ENCODE data around the gene TPBG.
"Not testable (repeated sequence)": the region's sequence is repeated elsewhere in the genome, so short reads cannot be mapped to it uniquely, and the experiment has no call there.

Gene TPBG

DNA sequence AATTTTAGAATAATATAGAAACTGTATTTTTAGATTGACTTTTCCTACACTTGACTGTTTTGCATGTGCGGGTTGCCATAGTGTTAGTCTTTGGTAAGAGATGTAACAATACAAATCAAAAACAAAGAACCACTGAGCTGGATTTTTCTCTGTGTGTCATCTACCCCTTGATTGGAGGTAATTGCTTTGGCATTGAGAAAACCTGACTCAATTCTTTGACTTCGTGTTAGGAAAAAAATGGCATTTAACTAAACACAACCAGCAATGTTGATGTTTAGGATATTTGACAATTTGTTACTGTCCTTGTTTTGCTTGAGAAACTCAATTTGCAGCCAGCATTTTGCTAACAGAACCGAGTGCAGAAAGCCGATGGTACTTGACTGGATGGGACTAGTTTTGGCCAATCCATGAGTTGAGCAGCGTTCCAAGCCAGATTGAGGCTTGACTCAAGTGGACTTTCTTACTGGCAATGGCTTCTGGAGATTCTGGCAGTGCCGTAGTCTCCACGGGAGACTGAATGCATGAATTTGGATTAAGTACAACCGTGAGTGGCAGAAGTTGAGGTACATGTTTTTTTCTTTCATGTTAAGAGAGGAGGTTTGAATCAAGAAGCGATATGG is 17.1 kb downstream of the TPBG start:
- DNase-seq, result no peak

DNA sequence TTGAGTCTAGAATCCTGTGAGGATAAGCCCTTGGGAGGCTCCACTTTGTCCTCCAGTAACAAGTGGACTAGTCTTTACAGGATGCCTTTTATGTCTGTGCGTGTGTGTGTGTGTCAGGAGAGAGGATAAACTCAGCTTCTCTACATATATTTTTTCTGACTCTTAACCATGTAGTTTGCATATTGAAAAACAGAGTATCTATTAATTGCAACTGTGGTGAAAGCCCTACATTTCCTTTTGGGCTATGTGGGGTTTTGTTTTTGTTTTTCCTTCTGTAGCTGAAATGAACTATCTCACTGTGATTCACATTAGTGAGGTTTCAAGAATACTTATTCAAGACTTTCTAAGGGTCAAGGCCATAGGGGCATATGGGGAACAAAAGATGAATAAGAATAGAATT is 17.7 kb downstream of the TPBG start:
- no peak for DNase-seq

DNA sequence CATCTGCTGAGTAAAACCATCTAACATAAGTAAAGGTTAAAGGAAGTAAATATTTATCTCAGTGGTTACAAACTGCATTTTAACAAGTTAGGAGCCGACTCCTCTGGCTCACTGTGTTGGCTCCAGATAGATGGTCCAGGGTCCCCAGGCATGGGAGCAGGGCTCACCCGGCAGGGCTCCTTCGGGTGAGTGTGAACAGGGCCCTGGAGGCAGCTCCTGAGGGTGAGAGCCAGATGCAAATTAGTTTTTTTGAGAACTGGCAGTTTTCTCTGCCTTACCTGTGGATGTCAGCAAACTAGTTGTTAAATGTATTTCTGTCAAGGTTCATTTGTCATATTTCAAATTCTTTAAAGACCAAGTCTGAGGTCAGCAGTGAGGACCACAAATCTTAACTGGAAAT is 21.5 kb downstream of the TPBG start:
- DNase-seq, result no peak

DNA sequence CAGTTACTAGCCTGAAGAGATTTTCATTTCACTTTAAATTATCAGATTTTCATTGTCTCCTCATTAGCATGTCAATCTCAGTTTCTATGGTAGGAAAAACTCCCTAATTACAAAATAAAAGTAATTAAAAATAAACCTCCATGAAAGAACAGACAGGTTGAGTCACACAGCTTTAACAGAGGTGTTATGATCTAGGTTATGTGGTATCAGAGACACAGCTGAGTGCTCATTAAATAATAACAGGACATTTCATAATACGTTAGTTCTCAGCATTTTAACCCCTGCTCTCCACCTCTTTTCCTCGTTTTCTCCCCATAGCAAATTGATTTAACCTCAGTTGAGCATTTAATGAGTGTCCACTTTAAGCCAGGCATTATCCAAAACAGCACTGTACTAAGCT is 21.9 kb downstream of the TPBG start:
- no peak for DNase-seq

DNA sequence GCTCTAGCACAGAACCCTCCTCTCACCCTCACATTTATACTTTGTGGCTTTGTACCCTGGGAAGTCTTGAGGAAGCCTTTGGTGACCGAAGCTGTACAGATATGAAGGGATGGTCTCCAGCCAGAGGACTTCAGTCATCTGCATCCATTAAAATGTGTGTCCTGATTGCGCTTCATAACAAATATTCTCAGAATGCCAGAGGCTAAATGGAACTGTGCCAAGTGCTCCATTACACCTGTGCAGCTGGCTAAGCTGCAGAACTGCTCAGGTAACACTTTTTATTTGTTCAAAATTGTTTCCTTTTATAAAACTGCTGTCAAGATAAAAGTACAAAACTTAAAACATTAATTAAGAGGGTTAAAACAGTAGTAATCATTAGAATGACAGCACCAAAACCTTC is 22.3 kb downstream of the TPBG start:
- no peak for DNase-seq

DNA sequence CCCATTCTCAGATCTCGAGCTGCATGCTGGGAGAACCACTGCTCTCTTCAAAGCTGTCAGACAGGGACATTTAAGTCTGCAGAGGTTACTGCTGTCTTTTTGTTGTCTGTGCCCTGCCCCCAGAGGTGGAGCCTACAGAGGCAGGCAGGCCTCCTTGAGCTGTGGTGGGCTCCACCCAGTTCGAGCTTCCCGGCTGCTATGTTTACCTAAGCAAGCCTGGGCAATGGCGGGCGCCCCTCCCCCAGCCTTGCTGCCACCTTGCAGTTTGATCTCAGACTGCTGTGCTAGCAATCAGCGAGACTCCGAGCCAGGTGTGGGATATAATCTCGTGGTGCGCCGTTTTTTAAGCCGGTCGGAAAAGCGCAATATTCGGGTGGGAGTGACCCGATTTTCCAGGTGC is 31.2 kb downstream of the TPBG start:
- not testable (repeated sequence) for DNase-seq

DNA sequence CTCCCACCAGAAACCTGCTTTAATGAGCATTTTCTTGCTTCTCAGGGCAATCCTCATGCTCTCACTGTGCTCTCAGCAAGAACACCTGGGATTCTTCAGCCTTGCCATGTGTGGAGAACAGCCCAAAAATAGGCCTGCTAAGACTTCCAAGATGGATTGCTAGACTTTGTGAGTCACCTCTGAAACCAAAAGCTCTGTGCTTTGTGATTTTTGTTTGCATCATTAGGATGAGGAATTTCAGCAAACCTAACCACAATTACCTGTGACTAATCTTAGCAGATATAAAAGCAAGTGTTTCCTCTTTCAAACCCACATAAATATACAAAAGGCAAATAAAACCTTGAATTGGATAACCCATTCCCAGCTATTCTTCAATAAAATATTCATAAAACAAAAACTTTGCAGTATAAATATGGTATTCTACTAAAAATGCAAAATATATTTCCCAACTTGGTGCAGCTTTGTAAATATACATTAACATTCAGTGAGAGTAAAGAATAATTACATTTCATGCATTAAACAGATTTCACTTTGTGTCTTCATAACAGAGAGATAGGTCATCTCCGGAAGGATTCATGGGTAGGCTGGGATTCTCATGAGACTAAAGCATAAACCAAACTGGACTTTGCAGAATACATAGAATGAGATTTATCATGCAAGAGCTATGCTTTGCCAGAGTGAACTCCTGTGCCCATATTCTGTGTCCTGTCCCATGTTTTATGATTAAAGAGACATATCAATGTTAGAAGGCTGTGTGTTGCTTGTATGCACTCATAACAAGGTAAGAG is 33.5 kb downstream of the TPBG start:
- no peak for DNase-seq

DNA sequence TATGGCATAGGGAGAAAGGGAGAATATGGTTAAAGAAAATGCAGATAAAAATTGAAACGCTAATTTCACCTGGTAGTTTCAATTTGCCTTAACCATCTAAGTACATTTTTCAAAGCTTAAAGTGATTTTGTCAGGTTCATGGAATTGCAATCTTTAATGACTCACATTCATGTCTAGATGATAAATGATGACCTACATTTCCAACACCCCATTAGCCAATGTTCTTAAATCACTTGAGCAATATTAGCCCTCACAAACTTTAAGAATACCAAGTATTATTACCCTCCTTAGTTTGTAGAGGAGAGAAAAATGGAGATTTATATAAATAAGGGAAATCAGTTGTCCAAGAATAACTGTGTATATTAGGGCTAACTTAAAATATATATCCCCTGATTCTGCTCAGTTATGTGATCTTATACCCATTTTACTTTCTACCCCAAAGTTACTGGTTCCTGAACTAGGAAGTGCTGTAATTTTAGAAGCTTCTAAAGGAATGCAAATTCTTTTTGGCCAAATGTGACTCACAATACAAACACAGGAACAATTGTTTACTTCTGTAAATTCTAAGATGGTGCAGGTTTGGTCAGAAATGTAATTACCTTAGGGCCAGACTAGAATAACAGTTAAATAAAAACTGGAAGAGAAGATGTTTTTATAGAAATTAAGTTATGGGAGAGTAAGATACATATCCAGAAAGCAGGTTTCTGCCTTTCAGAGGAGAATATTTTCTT is 34.5 kb downstream of the TPBG start:
- DNase-seq, result no peak

DNA sequence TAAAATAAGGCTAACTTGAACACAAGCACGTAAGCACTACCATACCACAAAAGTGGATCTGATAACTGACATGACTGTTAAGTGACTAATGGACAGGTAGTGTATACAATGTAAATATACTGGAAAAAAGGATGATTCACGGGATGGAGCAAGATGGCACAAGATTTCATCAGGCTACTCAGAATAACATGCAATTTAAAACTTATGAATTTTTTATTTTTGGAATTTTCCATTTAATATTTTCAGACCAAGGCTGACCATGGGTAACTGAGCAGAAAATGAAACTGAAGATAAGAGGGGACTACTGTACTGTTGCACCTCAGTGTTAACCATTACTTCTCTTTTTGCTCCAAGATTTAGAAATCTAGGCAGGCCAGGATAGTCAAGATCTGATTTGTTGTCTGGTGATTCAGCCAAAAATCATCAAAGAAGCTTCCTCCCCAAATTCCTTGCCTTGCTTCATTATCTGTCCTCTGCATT is 45.4 kb downstream of the TPBG start:
- DNase-seq, result no peak

DNA sequence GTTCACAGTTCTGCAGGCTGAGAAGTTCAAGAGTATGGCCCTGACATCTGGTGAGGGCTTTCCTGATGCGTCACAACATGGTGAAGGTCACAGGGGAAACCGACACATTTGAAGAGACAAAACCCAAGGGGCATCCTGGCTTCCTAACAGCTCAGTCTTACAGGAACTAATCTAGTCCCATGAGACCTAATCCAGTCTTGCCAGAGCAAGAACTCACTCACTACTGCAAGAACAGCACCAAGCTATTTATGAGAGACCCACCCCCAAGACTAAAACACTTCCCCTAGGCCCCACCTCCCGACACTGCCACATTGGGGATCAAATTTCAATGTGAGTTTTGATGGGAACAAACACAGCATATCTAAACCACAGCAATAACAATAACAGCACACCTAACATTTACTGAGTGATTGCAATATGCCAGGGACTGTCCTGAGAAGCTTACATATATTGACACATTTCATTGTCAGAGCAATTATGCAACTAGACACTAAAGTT is 46.6 kb downstream of the TPBG start:
- DNase-seq, result no peak

DNA sequence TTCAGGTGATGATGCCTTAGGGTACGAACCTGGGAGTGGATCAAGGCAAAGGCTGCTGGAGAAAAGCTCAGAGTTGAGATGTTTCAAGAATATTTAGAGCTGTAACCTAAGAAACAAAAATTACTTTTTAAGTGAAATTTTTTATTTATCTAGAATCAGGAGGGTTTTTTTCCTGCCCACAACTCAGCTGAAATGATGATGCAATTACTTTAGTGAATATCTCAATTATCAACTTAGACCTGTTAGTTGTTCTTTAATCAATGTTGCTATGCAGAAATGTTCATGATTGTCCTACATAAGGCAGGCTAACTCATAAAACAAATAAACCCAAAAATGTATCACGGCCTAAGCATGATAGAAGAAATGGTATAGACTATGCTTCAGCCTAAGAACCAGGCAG is 50.3 kb downstream of the TPBG start:
- no peak for DNase-seq

DNA sequence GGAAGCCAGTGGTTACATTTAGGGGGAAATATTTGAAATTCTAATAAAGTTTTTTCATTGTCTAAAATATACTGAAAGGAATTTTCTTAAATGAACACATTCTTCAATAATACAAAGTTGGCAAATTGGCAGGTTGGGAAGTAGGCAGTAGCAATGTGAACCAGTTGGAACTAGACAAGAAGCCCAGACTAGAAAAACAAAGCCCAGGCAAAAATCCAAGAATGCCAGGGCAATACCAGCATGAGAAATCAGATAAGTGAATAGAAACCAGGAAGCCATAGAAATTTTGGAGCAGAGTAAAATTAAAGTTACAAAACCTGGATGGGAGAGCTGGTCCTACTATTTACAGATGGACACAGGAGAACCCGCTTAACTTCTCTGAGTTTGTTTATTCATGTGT is 52.2 kb downstream of the TPBG start:
- DNase-seq, result no peak

DNA sequence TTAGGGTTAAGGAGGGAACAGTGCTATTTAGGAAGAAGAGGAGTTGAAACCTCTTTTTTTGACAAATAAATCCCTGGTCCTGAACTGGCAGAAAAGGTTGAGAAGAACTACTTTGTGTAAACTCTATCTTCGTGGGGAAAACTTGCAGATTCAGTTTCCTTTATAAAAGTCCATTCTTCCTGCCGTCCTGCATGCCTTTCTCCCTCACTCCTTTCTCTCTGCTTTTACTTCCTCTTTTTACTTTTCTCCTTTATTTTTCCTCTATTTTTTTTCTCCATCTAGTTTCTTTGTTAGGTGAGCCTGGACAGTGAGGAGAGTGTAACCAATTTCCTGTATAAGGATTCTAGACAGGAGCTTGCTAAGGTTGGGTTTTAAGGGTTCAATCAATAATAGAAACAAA is 52.7 kb downstream of the TPBG start:
- no peak for DNase-seq

Data from CD4-positive, alpha-beta T cell treated with Interleukin-10 for 1 hour (primary cell).